Thyroid gland (tissue), 4 donors: ENCODE measurements around the gene MOSPD3.

Experiments used
- POLR2A ChIP-seq, 2 donors: fragments of 450-650 bp; IDR thresholded peaks; one replicate each; pipeline ENCODE4 v1.6.1; 2017; ENCODE audit warnings: antibody characterized with exemption in 2 of 2, mild to moderate bottlenecking in 2 of 2, moderate library complexity in 1 of 2
- TF ChIP-seq, protein P1 (sequence below), 6 experiments: fragments of 200-600 bp in 3 of 6; fragments of 450-650 bp in 3 of 6; sonication (generic) in 3 of 6; IDR thresholded peaks; one replicate each; pipeline ENCODE4 v1.5.1; 2016 to 2019; ENCODE audit warnings: antibody characterized with exemption in 6 of 6, mild to moderate bottlenecking in 2 of 6, inconsistent platforms in 1 of 6, moderate library complexity in 1 of 6

DNA sequence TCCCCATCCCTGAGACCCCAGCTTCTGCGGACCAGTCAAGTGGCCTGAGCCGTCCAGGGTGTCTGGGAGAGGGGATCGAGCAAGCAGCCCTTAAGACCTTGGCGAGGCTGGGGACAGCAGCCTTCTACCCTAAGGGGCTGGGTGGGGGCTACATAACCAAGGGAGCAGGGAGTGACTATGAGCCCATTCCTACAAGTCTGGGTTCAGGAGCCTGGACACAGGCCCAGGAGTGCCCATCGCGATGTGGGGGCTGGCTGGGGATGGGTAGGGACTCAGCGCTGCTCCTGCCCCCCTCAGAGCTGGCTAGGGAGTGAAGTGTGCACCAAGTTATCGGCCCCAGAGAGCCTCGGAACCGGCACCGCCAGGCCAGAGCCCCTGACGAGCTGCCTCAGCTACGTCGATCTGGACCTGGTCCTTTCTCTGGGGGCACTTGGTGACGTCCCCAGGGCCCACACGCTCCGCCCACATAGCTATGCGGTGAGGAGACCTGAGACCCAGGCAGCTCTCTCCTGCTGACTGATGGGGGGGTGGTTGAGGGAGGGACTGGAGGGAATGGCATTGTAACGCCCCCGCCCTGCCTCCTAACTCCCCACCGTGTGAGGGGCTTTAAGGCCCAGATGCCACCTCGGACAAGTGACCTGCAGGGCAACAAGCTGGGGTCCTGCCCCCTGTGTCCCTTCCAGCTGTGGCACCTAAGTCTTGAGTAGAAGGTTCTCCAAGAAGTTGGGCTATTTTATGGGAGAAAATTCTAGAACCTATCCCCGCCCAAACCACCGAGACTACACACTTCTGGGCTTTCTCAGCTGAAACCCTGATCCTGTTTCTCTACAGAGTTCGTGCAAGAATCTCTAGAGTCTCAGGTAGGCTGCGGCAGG lies 41.1 kb upstream of the MOSPD3 start:
- TF ChIP-seq, protein P1, sequence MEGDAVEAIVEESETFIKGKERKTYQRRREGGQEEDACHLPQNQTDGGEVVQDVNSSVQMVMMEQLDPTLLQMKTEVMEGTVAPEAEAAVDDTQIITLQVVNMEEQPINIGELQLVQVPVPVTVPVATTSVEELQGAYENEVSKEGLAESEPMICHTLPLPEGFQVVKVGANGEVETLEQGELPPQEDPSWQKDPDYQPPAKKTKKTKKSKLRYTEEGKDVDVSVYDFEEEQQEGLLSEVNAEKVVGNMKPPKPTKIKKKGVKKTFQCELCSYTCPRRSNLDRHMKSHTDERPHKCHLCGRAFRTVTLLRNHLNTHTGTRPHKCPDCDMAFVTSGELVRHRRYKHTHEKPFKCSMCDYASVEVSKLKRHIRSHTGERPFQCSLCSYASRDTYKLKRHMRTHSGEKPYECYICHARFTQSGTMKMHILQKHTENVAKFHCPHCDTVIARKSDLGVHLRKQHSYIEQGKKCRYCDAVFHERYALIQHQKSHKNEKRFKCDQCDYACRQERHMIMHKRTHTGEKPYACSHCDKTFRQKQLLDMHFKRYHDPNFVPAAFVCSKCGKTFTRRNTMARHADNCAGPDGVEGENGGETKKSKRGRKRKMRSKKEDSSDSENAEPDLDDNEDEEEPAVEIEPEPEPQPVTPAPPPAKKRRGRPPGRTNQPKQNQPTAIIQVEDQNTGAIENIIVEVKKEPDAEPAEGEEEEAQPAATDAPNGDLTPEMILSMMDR (IDR thresholded peaks at IDR 0.05): no peak
- no peak for TF ChIP-seq POLR2A (IDR thresholded peaks at IDR 0.05)
